GM19043 (cell line): ENCODE results near the gene HLA-DQB2.
"Not testable (repeated sequence)": the region's sequence is repeated elsewhere in the genome, so short reads cannot be mapped to it uniquely, and the experiment has no call there.

Source experiments
- ATAC-seq: cut with Tn5 transposase; IDR thresholded peaks from one replicate; pipeline ENCODE4 v1.9.1; 2021; ENCODE audit warnings: low read depth; ENCODE audit not compliant: unreplicated experiment

HLA-DQB2 gene

GRCh38 chr6:32763421-32763820, at the start of gene HLA-DQB2:
Gene HLA-DQB2 (minus strand): TSS chr6:32763532. CDS start chr6:32763470, 62 bp downstream.
- no peak for ATAC-seq

- no peak for ATAC-seq
These were observed 45.8 kb upstream of the HLA-DQB2 start for GRCh38 chr6:32809171-32809570.

GRCh38 chr6:32807020-32807580, 43.8 kb upstream of the HLA-DQB2 start:
- ATAC-seq: no peak

- ATAC-seq: not testable (repeated sequence)
These were observed 42.1 kb upstream of the HLA-DQB2 start for GRCh38 chr6:32805404-32805803.

- no peak for ATAC-seq
These were observed 40.1 kb upstream of the HLA-DQB2 start for GRCh38 chr6:32803416-32803815.

GRCh38 chr6:32799740-32800139, 36.4 kb upstream of the HLA-DQB2 start:
- no peak for ATAC-seq

GRCh38 chr6:32799168-32799567, 35.8 kb upstream of the HLA-DQB2 start:
- ATAC-seq: no peak

GRCh38 chr6:32796848-32797776, 33.8 kb upstream of the HLA-DQB2 start:
- no peak for ATAC-seq

- ATAC-seq: no peak
These were observed 31.2 kb upstream of the HLA-DQB2 start for GRCh38 chr6:32794510-32794909.

- ATAC-seq: no peak
These were observed 29.6 kb upstream of the HLA-DQB2 start for GRCh38 chr6:32792901-32793435.

- no peak for ATAC-seq
These were observed 27.0 kb upstream of the HLA-DQB2 start for GRCh38 chr6:32790306-32790705.

GRCh38 chr6:32785781-32786533, 22.6 kb upstream of the HLA-DQB2 start:
- no peak for ATAC-seq

GRCh38 chr6:32782923-32783322, 19.6 kb upstream of the HLA-DQB2 start:
- not testable (repeated sequence) for ATAC-seq

- no peak for ATAC-seq
These were observed 15.7 kb upstream of the HLA-DQB2 start for GRCh38 chr6:32779036-32779435.

GRCh38 chr6:32775071-32775470, 11.7 kb upstream of the HLA-DQB2 start:
- ATAC-seq: no peak

GRCh38 chr6:32774426-32774825, 11.1 kb upstream of the HLA-DQB2 start:
- ATAC-seq: no peak

- no peak for ATAC-seq
These were observed 9.3 kb upstream of the HLA-DQB2 start for GRCh38 chr6:32772656-32773055.

GRCh38 chr6:32764048-32764447, 716 bp upstream of the HLA-DQB2 start:
- no peak for ATAC-seq

- ATAC-seq: no peak
These were observed 1.8 kb downstream of the HLA-DQB2 start for GRCh38 chr6:32761548-32761947.

- no peak for ATAC-seq
These were observed 2.3 kb downstream of the HLA-DQB2 start for GRCh38 chr6:32761072-32761471.

GRCh38 chr6:32759669-32760068, 3.7 kb downstream of the HLA-DQB2 start:
- ATAC-seq: no peak
